Upper lobe of left lung (tissue), 4 donors: ENCODE data around the gene CACNB2.

Experiments used
- EP300 ChIP-seq, 4 donors: sonication (generic); formaldehyde crosslinking; IDR thresholded peaks; one replicate each; pipeline ENCODE4 v1.5.1; 2017; ENCODE audit warnings: antibody characterized with exemption in 4 of 4, control low read depth in 2 of 4
- POLR2A ChIP-seq, 4 donors: fragments of 450-650 bp; IDR thresholded peaks; one replicate each; pipeline ENCODE4 v1.5.1; 2016 to 2017; ENCODE audit warnings: antibody characterized with exemption in 4 of 4, mild to moderate bottlenecking in 2 of 4
- POLR2AphosphoS5 ChIP-seq, 2 donors: sonication (generic); formaldehyde crosslinking; IDR thresholded peaks; one replicate each; pipeline ENCODE4 v1.5.1; 2017; ENCODE audit warnings: antibody characterized with exemption in 2 of 2
- TF ChIP-seq, protein P1 (sequence below), 6 experiments: fragments of 450-650 bp in 4 of 6; fragments of 200-600 bp in 2 of 6; sonication (generic) in 2 of 6; IDR thresholded peaks; one replicate each; pipeline ENCODE4 v1.5.1; 2016 to 2019; ENCODE audit warnings: antibody characterized with exemption in 6 of 6

- TF ChIP-seq POLR2A (IDR thresholded peaks at IDR 0.05) = no peak
- TF ChIP-seq, protein P1, sequence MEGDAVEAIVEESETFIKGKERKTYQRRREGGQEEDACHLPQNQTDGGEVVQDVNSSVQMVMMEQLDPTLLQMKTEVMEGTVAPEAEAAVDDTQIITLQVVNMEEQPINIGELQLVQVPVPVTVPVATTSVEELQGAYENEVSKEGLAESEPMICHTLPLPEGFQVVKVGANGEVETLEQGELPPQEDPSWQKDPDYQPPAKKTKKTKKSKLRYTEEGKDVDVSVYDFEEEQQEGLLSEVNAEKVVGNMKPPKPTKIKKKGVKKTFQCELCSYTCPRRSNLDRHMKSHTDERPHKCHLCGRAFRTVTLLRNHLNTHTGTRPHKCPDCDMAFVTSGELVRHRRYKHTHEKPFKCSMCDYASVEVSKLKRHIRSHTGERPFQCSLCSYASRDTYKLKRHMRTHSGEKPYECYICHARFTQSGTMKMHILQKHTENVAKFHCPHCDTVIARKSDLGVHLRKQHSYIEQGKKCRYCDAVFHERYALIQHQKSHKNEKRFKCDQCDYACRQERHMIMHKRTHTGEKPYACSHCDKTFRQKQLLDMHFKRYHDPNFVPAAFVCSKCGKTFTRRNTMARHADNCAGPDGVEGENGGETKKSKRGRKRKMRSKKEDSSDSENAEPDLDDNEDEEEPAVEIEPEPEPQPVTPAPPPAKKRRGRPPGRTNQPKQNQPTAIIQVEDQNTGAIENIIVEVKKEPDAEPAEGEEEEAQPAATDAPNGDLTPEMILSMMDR (IDR thresholded peaks at IDR 0.05) = no peak
- TF ChIP-seq EP300 (IDR thresholded peaks at IDR 0.05) = no peak
- no peak for TF ChIP-seq POLR2AphosphoS5 (IDR thresholded peaks at IDR 0.05)
These were observed 61.7 kb downstream of the CACNB2 start for GRCh38 chr10:18201877-18202276.
